Measurements from ENCODE around the gene DGKZ. TPM values are rescaled to one million over a fixed set of nuclear protein-coding genes. Genes with fewer than 3 reads are reported as not detected.

DGKZ gene
- total and polyA plus RNA-seq, 2 of the 13 experiments (the other 11 are each of a cell fraction or from before 2014, with no cell fraction given): 15.8 to 20.7 TPM

- TF ChIP-seq NFAT5 (CRISPR knock-in tag; IDR thresholded peaks at IDR 0.05) (peak; percentile 99), RNF2 (conservative IDR thresholded peaks at IDR 0.05; ENCODE audit: low read depth) (no peak), U2AF1 (optimal IDR thresholded peaks at IDR 0.05; ENCODE audit: low read depth, low read length) (no peak), ZNF841 (CRISPR knock-in tag; IDR thresholded peaks at IDR 0.05; ENCODE audit: borderline replicate concordance) (peak; percentile 92; the same call in 1 of the 2 replicates), MYC (CRISPR knock-in tag; IDR thresholded peaks at IDR 0.05; ENCODE audit: borderline replicate concordance) (peak; percentile 71), TBP (CRISPR knock-in tag; IDR thresholded peaks at IDR 0.05) (no peak), ZSCAN12 (CRISPR knock-in tag; IDR thresholded peaks at IDR 0.05) (peak; percentile 99), KAT2B (IDR thresholded peaks at IDR 0.05; ENCODE audit: borderline replicate concordance, low read depth, low read length) (no peak), GLI4 (CRISPR knock-in tag; IDR thresholded peaks at IDR 0.05; ENCODE audit: borderline replicate concordance) (peak; percentile 99), ZNF468 (CRISPR knock-in tag; IDR thresholded peaks at IDR 0.05) (0 out of 2 replicates have a peak, but pooled peaks have one; percentile 66), MATR3 (CRISPR knock-in tag; IDR thresholded peaks at IDR 0.05) (no peak), ZNF569 (CRISPR knock-in tag; IDR thresholded peaks at IDR 0.05; ENCODE audit: borderline replicate concordance) (no peak), ARNTL (CRISPR knock-in tag; IDR thresholded peaks at IDR 0.05) (peak; percentile 90), SP4 (CRISPR knock-in tag; IDR thresholded peaks at IDR 0.05) (peak; percentile 82), ZNF574 (CRISPR knock-in tag; IDR thresholded peaks at IDR 0.05) (peak; percentile 90), PHB2 (IDR thresholded peaks at IDR 0.05; ENCODE audit: partially characterized antibody) (no peak)
- TF ChIP-seq, protein P1, sequence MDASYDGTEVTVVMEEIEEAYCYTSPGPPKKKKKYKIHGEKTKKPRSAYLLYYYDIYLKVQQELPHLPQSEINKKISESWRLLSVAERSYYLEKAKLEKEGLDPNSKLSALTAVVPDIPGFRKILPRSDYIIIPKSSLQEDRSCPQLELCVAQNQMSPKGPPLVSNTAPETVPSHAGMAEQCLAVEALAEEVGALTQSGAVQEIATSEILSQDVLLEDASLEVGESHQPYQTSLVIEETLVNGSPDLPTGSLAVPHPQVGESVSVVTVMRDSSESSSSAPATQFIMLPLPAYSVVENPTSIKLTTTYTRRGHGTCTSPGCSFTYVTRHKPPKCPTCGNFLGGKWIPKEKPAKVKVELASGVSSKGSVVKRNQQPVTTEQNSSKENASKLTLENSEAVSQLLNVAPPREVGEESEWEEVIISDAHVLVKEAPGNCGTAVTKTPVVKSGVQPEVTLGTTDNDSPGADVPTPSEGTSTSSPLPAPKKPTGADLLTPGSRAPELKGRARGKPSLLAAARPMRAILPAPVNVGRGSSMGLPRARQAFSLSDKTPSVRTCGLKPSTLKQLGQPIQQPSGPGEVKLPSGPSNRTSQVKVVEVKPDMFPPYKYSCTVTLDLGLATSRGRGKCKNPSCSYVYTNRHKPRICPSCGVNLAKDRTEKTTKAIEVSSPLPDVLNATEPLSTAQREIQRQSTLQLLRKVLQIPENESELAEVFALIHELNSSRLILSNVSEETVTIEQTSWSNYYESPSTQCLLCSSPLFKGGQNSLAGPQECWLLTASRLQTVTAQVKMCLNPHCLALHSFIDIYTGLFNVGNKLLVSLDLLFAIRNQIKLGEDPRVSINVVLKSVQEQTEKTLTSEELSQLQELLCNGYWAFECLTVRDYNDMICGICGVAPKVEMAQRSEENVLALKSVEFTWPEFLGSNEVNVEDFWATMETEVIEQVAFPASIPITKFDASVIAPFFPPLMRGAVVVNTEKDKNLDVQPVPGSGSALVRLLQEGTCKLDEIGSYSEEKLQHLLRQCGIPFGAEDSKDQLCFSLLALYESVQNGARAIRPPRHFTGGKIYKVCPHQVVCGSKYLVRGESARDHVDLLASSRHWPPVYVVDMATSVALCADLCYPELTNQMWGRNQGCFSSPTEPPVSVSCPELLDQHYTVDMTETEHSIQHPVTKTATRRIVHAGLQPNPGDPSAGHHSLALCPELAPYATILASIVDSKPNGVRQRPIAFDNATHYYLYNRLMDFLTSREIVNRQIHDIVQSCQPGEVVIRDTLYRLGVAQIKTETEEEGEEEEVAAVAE (CRISPR knock-in tag; IDR thresholded peaks at IDR 0.05; ENCODE audit: borderline replicate concordance): peak; percentile 96
Observed at GRCh38 chr11:46392421-46393230, 45.4 kb downstream of the DGKZ start (continued).

Measured in HepG2 (cell line).